ENCODE measurements around the gene TMEM178B. TPM values are rescaled to one million over a fixed set of nuclear protein-coding genes. Genes with fewer than 3 reads are reported as not detected.

TMEM178B gene
- polyA plus RNA-seq, 1 donor from 2014 or later, result 40.7 TPM

DNA sequence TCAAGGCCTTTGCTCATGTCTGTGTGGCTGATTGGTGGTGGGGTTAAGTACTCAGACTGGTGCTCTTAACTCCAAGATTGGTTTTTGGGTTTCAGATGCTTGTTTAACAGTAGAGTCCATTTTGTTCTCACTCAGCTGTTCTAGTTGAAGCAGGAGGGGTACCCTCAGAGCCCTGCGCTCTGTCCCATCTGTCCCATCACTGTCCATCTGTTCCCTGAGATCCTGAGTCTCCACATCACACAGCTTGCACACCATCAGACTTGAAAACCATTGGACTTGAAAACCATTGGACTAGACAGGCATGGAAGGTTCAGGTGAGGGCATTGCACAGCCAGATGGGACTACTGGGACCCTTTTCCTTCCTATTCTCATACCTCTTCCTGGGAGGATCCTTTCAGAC lies 39.3 kb downstream of the TMEM178B start:
- Histone ChIP-seq H3K36me3 (ENCODE audit: insufficient read depth, low read length) (peaks cover 6% of the 10 kb centered on the region), H3K4me2 (ENCODE audit: low read length) (no peak overlapping the region), H3K9ac (ENCODE audit: low read length) (no peak overlapping the region), H3K27ac (ENCODE audit: low read length) (no peak overlapping the region), H3K27me3 (ENCODE audit: insufficient read depth, low read depth, low read length) (no peaks in the 10 kb centered on the region), H2AFZ (ENCODE audit: low read depth, low read length) (no peak overlapping the region), H3F3A (ENCODE audit: insufficient read depth, low read length, poor library complexity, severe bottlenecking) (no peaks in the 10 kb centered on the region), H3K9me3 (ENCODE audit: low read length) (no peaks in the 10 kb centered on the region), H3K79me2 (replicated peaks; ENCODE audit: insufficient read depth, low read length) (peaks cover 47% of the 10 kb centered on the region), H3K9me2 (ENCODE audit: insufficient read depth, low read length) (no peaks in the 10 kb centered on the region), H4K20me1 (ENCODE audit: insufficient read depth) (no peaks in the 10 kb centered on the region), H3K4me3 (ENCODE audit: low read length) (no peak overlapping the region)
- no peak for TF ChIP-seq MXI1 (conservative IDR thresholded peaks at IDR 0.05; ENCODE audit: poor library complexity, severe bottlenecking)

DNA sequence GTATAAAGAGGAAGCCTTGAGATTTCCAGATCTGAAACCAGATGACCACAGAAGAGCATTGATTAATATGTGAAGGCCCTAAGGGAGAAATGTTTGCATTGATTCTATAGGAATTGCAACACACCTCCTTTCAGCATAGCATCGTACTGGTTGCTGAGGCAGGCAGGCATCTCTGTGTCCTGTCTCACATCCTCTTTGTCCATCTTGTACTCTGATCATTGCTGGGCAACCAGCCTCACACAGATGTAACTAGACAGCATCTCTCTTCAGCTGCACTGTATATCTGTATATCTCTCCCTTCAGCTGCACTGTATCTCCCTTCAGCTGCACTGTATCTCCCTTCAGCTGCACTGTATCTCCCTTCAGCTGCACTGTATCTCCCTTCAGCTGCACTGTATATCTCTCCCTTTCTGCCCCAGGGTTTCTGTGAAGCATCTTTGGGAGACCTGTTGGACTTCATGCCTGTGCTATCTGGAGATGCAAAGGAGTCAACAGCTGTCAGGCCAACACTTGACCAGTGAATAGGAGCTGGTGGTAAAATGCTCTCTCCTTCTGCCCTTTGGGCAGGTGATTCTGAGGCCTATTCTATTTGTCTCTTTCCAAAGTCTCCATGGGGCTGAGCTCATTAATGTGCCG lies 40.3 kb downstream of the TMEM178B start:
- Histone ChIP-seq H3K79me2 (replicated peaks; ENCODE audit: insufficient read depth, low read length) (peaks cover 45% of the 10 kb centered on the region), H3K36me3 (ENCODE audit: insufficient read depth, low read length) (peaks cover 6% of the 10 kb centered on the region), H3K27ac (ENCODE audit: low read length) (no peak overlapping the region), H3F3A (ENCODE audit: insufficient read depth, low read length, poor library complexity, severe bottlenecking) (no peaks in the 10 kb centered on the region), H3K27me3 (ENCODE audit: insufficient read depth, low read depth, low read length) (no peaks in the 10 kb centered on the region), H3K9me3 (ENCODE audit: low read length) (no peaks in the 10 kb centered on the region), H3K4me2 (ENCODE audit: low read length) (no peak overlapping the region), H3K9ac (ENCODE audit: low read length) (no peak overlapping the region), H3K4me3 (ENCODE audit: low read length) (no peak overlapping the region), H4K20me1 (ENCODE audit: insufficient read depth) (no peaks in the 10 kb centered on the region), H3K9me2 (ENCODE audit: insufficient read depth, low read length) (no peaks in the 10 kb centered on the region), H2AFZ (ENCODE audit: low read depth, low read length) (no peak overlapping the region)
- TF ChIP-seq POLR2AphosphoS5 (IDR thresholded peaks at IDR 0.05) (no peak), TAF1 (IDR thresholded peaks at IDR 0.05; ENCODE audit: low read depth) (no peak), EP300 (conservative IDR thresholded peaks at IDR 0.05; ENCODE audit: poor library complexity, severe bottlenecking) (no peak), SMC3 (conservative IDR thresholded peaks at IDR 0.05; ENCODE audit: poor library complexity) (no peak), MXI1 (conservative IDR thresholded peaks at IDR 0.05; ENCODE audit: poor library complexity, severe bottlenecking) (no peak), EZH2 (IDR thresholded peaks at IDR 0.05; ENCODE audit: borderline replicate concordance, insufficient read depth, low read length, poor library complexity, severe bottlenecking) (no peak), RAD21 (conservative IDR thresholded peaks at IDR 0.05) (no peak)
- TF ChIP-seq, protein P1, sequence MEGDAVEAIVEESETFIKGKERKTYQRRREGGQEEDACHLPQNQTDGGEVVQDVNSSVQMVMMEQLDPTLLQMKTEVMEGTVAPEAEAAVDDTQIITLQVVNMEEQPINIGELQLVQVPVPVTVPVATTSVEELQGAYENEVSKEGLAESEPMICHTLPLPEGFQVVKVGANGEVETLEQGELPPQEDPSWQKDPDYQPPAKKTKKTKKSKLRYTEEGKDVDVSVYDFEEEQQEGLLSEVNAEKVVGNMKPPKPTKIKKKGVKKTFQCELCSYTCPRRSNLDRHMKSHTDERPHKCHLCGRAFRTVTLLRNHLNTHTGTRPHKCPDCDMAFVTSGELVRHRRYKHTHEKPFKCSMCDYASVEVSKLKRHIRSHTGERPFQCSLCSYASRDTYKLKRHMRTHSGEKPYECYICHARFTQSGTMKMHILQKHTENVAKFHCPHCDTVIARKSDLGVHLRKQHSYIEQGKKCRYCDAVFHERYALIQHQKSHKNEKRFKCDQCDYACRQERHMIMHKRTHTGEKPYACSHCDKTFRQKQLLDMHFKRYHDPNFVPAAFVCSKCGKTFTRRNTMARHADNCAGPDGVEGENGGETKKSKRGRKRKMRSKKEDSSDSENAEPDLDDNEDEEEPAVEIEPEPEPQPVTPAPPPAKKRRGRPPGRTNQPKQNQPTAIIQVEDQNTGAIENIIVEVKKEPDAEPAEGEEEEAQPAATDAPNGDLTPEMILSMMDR (IDR thresholded peaks at IDR 0.05; ENCODE audit: poor library complexity, severe bottlenecking), result no peak
- TF ChIP-seq, protein P2, sequence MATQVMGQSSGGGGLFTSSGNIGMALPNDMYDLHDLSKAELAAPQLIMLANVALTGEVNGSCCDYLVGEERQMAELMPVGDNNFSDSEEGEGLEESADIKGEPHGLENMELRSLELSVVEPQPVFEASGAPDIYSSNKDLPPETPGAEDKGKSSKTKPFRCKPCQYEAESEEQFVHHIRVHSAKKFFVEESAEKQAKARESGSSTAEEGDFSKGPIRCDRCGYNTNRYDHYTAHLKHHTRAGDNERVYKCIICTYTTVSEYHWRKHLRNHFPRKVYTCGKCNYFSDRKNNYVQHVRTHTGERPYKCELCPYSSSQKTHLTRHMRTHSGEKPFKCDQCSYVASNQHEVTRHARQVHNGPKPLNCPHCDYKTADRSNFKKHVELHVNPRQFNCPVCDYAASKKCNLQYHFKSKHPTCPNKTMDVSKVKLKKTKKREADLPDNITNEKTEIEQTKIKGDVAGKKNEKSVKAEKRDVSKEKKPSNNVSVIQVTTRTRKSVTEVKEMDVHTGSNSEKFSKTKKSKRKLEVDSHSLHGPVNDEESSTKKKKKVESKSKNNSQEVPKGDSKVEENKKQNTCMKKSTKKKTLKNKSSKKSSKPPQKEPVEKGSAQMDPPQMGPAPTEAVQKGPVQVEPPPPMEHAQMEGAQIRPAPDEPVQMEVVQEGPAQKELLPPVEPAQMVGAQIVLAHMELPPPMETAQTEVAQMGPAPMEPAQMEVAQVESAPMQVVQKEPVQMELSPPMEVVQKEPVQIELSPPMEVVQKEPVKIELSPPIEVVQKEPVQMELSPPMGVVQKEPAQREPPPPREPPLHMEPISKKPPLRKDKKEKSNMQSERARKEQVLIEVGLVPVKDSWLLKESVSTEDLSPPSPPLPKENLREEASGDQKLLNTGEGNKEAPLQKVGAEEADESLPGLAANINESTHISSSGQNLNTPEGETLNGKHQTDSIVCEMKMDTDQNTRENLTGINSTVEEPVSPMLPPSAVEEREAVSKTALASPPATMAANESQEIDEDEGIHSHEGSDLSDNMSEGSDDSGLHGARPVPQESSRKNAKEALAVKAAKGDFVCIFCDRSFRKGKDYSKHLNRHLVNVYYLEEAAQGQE (IDR thresholded peaks at IDR 0.05; ENCODE audit: borderline replicate concordance), result no peak

Data from neural cell (in vitro differentiated cells).